Superior temporal gyrus (tissue), 1 donor: ENCODE measurements around the gene METTL16.

Source experiments
- DNase-seq: peaks from one replicate; pipeline ENCODE4 v3.0.0-alpha.2; 2016; ENCODE audit errors: extremely low spot score

METTL16 gene

DNA sequence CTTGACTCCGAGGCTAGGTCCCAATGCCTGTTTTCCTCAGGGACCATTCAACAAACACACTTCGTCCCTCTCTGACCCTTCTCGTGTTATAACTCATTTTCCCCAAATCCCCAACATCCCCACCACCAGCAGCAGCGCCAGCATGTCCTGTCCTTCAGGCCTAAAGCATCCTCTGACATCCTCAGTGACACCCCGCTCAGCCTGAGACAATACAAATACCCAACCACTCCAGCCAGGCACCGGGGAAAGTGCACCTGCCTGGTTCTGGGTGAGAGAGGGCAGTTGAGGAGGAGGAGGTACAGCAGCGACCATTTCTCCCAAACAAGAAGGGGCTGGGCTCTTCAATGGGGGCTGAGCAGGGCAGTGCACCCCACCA lies 115.5 kb downstream of the METTL16 start:
- DNase-seq: no peak

DNA sequence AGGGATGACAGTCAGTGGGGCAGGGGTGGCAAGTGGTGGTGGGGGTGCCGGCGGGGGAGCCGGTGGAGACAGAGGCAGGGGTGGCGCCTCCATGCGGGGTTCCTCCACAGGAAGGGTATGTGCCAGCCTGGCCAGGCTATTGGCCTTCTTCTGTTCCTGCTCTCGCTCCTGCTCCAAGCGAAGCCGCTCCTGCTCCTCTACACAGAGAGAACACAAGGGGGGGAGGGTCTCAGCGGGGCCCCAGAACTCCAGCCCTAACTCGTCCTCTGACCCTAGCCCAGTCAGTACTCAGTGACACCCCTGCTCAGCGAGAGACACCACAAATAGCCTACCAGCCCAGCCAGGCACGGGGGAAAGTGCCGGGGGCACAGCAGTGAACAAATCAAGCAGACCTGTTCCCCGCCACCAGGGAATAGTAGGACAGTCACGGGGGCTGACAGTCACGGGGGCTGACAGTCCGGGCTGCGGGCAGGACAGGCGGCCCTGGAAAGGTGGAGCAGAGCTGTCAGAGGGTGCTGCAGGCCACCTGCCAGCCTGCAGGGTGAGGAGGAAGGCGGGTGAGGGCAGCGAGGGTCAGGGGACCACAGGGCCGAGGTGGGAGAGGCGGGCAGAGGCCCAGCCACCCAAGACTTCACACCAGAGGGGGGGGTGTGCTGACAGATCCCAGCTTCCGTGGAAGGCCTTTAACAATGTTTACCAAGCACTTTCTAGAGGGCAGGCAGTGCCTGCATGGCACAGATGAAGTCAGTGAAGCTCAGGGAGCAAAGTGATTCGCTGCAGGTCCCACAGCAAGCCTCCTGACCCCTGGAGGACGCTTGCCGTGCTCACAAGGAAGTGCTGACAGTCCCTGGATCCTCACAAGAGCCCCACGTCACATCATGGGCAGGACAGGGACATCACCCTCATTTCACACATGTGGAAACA lies 116.2 kb downstream of the METTL16 start:
- DNase-seq: no peak

GRCh38 chr17:2394775-2395201 lies 116.9 kb downstream of the METTL16 start:
- DNase-seq: no peak

DNA sequence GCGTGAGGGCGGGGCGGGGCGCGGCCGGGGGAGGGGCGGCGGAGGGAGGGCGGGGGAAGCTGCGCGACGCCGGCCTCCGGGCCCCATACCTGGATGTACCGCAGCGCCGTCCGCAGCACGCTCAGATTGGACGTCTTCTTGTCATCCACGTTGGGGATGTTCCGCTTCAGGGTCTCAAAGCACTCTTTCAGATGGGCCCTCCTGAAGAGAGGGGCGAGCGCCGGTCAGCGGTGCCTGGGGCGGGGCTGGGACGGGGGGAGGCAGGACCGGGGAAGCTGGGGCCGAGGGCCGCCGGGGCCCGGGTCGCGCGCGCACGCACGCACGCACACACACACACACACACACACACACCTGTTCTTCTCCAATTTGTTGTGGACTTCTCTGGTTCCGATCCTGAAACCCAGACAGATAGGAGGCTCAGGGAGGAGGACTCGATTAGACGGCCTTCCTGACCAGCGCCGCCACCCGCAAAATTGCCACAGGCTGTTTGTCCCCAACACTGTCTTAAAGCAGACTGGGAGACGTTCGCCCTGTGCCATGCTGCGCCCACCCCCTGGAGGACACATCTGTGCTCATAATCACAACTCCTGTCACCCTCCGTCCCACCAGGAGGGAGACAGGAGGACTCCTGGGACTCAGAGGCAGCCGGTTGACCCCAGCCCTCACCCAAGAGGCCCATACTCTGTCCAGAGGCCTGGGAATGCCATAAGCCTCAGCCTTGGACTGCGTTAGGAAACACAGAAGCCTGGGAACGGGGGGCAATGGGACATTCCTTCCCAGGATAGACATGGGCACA lies 117.5 kb downstream of the METTL16 start:
- DNase-seq: no peak

- peak; percentile 87 for DNase-seq
Observed at GRCh38 chr17:2393174-2393953, 118.3 kb downstream of the METTL16 start.

- DNase-seq: peak; percentile 91
Observed at GRCh38 chr17:2392252-2393173, 119.2 kb downstream of the METTL16 start.

- no peak for DNase-seq
Observed at GRCh38 chr17:2391597-2392251, 120.0 kb downstream of the METTL16 start.

DNA sequence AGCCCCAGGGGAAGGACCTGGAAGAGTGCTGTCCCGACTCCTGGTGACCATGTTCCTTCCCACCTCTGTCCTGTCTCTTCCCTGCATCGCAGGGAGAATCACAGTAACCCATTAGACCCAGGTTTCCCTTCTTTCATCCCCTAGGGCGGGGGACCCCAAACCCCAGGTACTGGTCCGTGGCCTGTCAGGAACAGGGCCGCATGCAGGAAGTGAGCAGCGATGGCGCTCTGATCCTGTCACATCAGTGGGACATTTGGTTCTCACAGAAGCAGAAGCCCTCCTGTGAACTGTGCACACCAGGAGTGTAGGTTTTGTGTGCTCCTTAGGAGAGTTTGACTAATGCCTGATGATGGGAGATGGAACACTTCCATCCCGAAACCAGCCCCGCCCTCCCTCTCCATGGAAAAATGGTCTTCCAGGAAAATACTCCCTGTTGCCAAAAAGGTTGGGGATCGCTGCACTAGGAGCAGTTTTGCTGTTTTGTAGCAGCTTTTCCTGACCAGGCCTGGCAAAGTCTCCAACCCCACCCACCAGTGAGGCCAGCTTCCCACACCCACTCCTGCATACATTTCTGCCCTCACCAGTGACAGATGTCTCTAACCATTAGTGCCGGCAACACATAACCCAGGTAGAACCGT lies 121.4 kb downstream of the METTL16 start:
- DNase-seq: no peak

- no peak for DNase-seq
Observed at GRCh38 chr17:2388683-2389055, 123.0 kb downstream of the METTL16 start.

- no peak for DNase-seq
Observed at GRCh38 chr17:2388020-2388682, 123.5 kb downstream of the METTL16 start.

- no peak for DNase-seq
Observed at GRCh38 chr17:2387086-2388019, 124.3 kb downstream of the METTL16 start.

GRCh38 chr17:2386400-2387085 lies 125.1 kb downstream of the METTL16 start:
- DNase-seq: no peak

GRCh38 chr17:2385240-2386210 lies 126.2 kb downstream of the METTL16 start:
- DNase-seq: no peak

DNA sequence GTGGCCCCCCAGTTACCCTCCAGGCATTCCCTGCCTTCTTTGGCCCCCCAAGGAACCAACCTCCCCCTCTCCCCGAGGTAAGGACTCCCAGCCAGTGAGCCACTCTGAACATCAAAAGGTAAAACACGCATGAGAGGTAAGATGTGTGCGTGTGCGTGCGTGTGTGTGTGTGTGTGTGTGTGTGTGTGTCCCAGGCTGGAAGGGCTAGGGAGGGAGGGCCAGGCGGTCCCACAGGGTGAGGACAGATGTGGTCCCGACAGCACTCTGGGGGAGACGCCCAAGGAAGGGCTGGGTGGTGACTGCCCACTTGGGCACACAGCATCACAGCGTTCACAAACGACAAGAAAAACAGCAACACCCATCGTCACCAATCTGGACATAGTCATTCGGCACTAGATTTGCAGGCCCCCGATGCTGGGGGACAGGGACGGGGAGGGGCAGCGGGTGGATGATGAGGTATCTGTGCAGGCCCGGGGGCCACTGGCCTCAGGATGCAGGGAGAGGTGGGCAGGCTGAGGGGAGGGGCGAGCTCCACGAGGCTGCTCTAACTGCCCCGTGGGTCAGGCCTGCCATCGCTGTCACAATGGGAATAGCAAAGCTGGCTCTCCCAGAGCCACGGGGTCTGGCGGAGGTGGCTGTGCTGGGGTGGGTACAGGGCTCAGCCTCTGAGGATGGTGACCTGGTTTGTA lies 127.1 kb downstream of the METTL16 start:
- no peak for DNase-seq

- no peak for DNase-seq
Observed at GRCh38 chr17:2383628-2384167, 128.0 kb downstream of the METTL16 start.
